Right lobe of liver (tissue), 4 donors: ENCODE results near the gene GALNT2.

Experiments
- CTCF ChIP-seq, 4 donors: fragments of 200-600 bp in 3 of 4; fragments of 450-650 bp in 1 of 4; IDR thresholded peaks; one replicate each; pipeline versions ENCODE4 v1.5.1 to v1.8.0; 2016 to 2022; ENCODE audit warnings: antibody characterized with exemption in 4 of 4, mild to moderate bottlenecking in 2 of 4
- POLR2A ChIP-seq: fragments of 450-650 bp; IDR thresholded peaks from one replicate; pipeline ENCODE4 v1.6.1; 2017; ENCODE audit warnings: antibody characterized with exemption, mild to moderate bottlenecking
- donor health status: DM: no; HTN: no; CAD: no.
- donor health status: DM: no; HTN: no; CAD: no.
- donor health status: DM: no; HTN: yes; CAD: no.

- TF ChIP-seq CTCF (IDR thresholded peaks at IDR 0.05), result no peak
- TF ChIP-seq POLR2A, result no peak
Observed at GRCh38 chr1:230087028-230087716, 20.1 kb downstream of the GALNT2 start.
